ENCODE results near the gene RCVRN. TPM values are rescaled to one million over a fixed set of nuclear protein-coding genes. Genes with fewer than 3 reads are reported as not detected.

The RCVRN gene
- total and polyA plus RNA-seq, 2 of the 4 experiments (the other 2 are of a cell fraction) = not detected

DNA sequence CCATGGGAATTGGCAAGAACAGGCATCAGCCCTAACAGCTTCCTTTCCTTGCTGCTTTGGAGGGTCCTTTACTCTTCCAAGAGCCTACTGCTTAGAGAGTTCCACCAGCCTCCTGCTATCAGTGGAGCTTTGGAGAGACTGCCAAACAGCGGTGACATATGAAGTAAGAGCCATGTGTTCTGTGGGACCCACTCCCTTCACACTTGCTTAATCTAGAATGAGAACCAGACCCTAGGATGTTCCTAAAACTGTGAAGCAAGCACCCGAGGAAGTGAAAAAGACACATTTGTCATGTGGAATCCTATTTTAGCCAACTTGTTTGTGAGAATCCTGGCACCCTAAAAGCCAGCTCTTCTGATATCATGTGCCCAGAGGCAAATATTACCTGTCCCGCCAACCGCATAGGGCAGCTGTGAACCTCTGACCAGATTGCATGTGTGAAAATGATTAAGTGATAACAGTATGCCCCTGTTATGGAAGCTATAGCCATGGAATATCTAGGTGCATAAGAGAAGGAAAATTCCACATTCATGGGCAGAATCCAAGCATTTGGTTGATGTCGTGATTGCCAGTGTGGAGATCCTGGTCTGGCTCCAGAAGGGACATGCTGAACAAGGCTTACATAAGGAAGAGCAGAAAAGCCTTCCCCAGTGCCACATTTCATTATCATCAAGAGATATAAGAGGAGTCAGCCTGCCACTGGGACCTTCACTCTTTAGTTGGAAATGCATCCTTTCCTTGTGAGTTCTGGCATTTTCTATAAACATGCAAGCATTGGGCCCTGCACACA lies 18.7 kb downstream of the RCVRN start:
- ChIA-PET POLR2A (ENCODE audit: unreplicated experiment) (no interaction called here), CTCF (no interaction called here)
- Histone ChIP-seq H2BK5ac (ENCODE audit: low read depth, low read length, poor library complexity, severe bottlenecking) (no peak overlapping the region), H3K56ac (ENCODE audit: extremely low read depth, insufficient read depth, low read length) (no peak overlapping the region), H3K14ac (replicated peaks; ENCODE audit: low read depth, low read length) (no peak overlapping the region), H4K8ac (ENCODE audit: low read depth in 2 of 2, low read length in 2 of 2) (no peak overlapping the region), H4K91ac (ENCODE audit: insufficient read depth, low read depth, low read length) (no peak overlapping the region), H3K36me3 (ENCODE audit: control insufficient read depth, insufficient read depth, low read length) (no peaks in the 10 kb centered on the region), H3K27ac (ENCODE audit: insufficient read depth, low read length) (no peak overlapping the region), H2BK20ac (ENCODE audit: low read depth, low read length) (no peak overlapping the region), H2BK15ac (ENCODE audit: low read depth, low read length) (no peak overlapping the region), H4K20me1 (ENCODE audit: insufficient read depth, low read length) (no peaks in the 10 kb centered on the region), H3K9me1 (ENCODE audit: insufficient read depth, low read length) (no peaks in the 10 kb centered on the region), H4K5ac (ENCODE audit: low read depth, low read length) (no peak overlapping the region), H3K9ac (ENCODE audit: low read depth, low read length) (no peak overlapping the region), H3K23ac (ENCODE audit: low read depth, low read length) (no peak overlapping the region), H3K4me3 (ENCODE audit: insufficient read depth, low read depth, low read length) (no peak overlapping the region), H2BK120ac (ENCODE audit: low read depth, low read length) (no peak overlapping the region), H3K18ac (ENCODE audit: low read depth, low read length) (no peak overlapping the region), H3K27me3 (ENCODE audit: control insufficient read depth, insufficient read depth, low read length) (no peaks in the 10 kb centered on the region), H3K4ac (ENCODE audit: low read depth, low read length) (no peak overlapping the region), H3K4me2 (ENCODE audit: low read depth, low read length) (no peak overlapping the region), H2AK5ac (ENCODE audit: low read depth, low read length) (no peak overlapping the region), H2AFZ (replicated peaks; ENCODE audit: low read length, poor library complexity) (no peak overlapping the region), H3K9me3 (ENCODE audit: control insufficient read depth, insufficient read depth, low read length) (peaks cover 9% of the 10 kb centered on the region), H2AK9ac (replicated peaks; ENCODE audit: low read depth, low read length, poor library complexity) (no peak overlapping the region), H3K79me1 (ENCODE audit: low read depth in 1 of 2, low read length in 2 of 2) (no peaks in the 10 kb centered on the region), H3K4me1 (ENCODE audit: control insufficient read depth, insufficient read depth, low read length) (no peaks in the 10 kb centered on the region)
- no CpG with 5 or more reads among the region's 5 CpGs for WGBS, 2 experiments (ENCODE audit: extremely low coverage in 2 of 2, insufficient read length in 1 of 2)
- no TSS peak for BruUV-seq (replicated peaks)
- no peak for ATAC-seq (ENCODE audit: low read depth)
- intact Hi-C loops (cut with micrococcal nuclease) = no loop called here
- TF ChIP-seq, protein P1, sequence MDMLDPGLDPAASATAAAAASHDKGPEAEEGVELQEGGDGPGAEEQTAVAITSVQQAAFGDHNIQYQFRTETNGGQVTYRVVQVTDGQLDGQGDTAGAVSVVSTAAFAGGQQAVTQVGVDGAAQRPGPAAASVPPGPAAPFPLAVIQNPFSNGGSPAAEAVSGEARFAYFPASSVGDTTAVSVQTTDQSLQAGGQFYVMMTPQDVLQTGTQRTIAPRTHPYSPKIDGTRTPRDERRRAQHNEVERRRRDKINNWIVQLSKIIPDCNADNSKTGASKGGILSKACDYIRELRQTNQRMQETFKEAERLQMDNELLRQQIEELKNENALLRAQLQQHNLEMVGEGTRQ (IDR thresholded peaks at IDR 0.05; ENCODE audit: low read depth, low read length) = no peak
- TF ChIP-seq MAZ (IDR thresholded peaks at IDR 0.05; ENCODE audit: borderline replicate concordance, low read depth, low read length) (no peak), RAD21 (IDR thresholded peaks at IDR 0.05; ENCODE audit: low read length) (no peak), RCOR1 (IDR thresholded peaks at IDR 0.05; ENCODE audit: insufficient replicate concordance, low read length) (no peak), CHD1 (IDR thresholded peaks at IDR 0.05; ENCODE audit: low read depth, low read length) (no peak), SMC3 (IDR thresholded peaks at IDR 0.05; ENCODE audit: low read depth, low read length) (no peak), FOS (IDR thresholded peaks at IDR 0.05; ENCODE audit: low read depth, low read length) (no peak), MXI1 (IDR thresholded peaks at IDR 0.05; ENCODE audit: borderline replicate concordance, low read depth, low read length) (no peak), BHLHE40 (IDR thresholded peaks at IDR 0.05; ENCODE audit: low read depth, low read length) (no peak), CEBPB (IDR thresholded peaks at IDR 0.05; ENCODE audit: low read depth, low read length) (no peak), POLR2A (IDR thresholded peaks at IDR 0.05; ENCODE audit: low read depth, low read length) (no peak), RFX5 (IDR thresholded peaks at IDR 0.05; ENCODE audit: low read depth, low read length) (no peak), NFE2L2 (IDR thresholded peaks at IDR 0.05; ENCODE audit: low read depth, low read length) (no peak), MAFK (IDR thresholded peaks at IDR 0.05; ENCODE audit: low read depth, low read length) (no peak)
- TF ChIP-seq, protein P2, sequence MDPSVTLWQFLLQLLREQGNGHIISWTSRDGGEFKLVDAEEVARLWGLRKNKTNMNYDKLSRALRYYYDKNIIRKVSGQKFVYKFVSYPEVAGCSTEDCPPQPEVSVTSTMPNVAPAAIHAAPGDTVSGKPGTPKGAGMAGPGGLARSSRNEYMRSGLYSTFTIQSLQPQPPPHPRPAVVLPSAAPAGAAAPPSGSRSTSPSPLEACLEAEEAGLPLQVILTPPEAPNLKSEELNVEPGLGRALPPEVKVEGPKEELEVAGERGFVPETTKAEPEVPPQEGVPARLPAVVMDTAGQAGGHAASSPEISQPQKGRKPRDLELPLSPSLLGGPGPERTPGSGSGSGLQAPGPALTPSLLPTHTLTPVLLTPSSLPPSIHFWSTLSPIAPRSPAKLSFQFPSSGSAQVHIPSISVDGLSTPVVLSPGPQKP (IDR thresholded peaks at IDR 0.05; ENCODE audit: borderline replicate concordance, low read depth, low read length) = no peak
- TF ChIP-seq, protein P3, sequence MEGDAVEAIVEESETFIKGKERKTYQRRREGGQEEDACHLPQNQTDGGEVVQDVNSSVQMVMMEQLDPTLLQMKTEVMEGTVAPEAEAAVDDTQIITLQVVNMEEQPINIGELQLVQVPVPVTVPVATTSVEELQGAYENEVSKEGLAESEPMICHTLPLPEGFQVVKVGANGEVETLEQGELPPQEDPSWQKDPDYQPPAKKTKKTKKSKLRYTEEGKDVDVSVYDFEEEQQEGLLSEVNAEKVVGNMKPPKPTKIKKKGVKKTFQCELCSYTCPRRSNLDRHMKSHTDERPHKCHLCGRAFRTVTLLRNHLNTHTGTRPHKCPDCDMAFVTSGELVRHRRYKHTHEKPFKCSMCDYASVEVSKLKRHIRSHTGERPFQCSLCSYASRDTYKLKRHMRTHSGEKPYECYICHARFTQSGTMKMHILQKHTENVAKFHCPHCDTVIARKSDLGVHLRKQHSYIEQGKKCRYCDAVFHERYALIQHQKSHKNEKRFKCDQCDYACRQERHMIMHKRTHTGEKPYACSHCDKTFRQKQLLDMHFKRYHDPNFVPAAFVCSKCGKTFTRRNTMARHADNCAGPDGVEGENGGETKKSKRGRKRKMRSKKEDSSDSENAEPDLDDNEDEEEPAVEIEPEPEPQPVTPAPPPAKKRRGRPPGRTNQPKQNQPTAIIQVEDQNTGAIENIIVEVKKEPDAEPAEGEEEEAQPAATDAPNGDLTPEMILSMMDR (conservative IDR thresholded peaks at IDR 0.05; ENCODE audit: low read depth, low read length) = no peak
- in situ Hi-C loops (cut with MboI; ENCODE audit: low sequenced_read_pairs) = no loop called here
- no peak for DNase-seq
- dilution Hi-C loops (cut with HindIII; ENCODE audit: low sequenced_read_pairs, unreplicated experiment) = no loop called here

All from IMR-90 (cell line).